Measurements from ENCODE around the gene MDH2. TPM values are rescaled to one million over a fixed set of nuclear protein-coding genes. Genes with fewer than 3 reads are reported as not detected.

MDH2 gene
- total and polyA plus RNA-seq, 10 of the 15 experiments (the other 5 are each of a cell fraction or from before 2014, with no cell fraction given): 106 to 530 (median 202) TPM

DNA sequence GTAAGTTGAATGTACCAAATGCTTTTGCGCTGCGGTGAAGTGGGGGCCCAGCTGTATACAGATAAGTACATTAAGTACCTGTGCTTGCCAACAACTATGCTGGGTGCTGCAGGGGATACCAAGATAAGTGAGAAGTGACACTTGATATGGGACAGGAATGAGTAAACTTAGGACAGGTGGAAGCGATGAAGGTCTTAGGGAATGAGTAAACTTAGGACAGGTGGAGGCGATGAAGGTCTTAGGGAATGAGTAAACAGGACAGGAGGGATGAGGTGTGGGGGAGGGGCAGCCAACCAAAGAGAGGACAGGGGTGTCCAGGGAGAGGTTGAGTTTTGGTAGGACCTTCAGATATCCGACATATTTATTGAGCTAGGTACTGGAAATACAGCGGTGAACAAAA lies 1.4 kb downstream of the MDH2 start:
- Histone ChIP-seq H3K9ac (ENCODE audit: control insufficient read depth, insufficient read depth, low read length) (peak overlapping the region; percentile 42), H3K4me2 (ENCODE audit: control insufficient read depth, insufficient read depth) (peak overlapping the region; percentile 97), H4K20me1 (ENCODE audit: control insufficient read depth, insufficient read depth) (peaks cover 9% of the 10 kb centered on the region; the same call in 1 of the 2 replicates), H3K27ac (ENCODE audit: control insufficient read depth, insufficient read depth) (peak overlapping the region; percentile 81), H3K9me3 (replicated peaks; ENCODE audit: control insufficient read depth, insufficient read depth, low read length) (no peaks in the 10 kb centered on the region), H3K4me1 (ENCODE audit: control insufficient read depth, insufficient read depth, low read length) (peaks cover 16% of the 10 kb centered on the region), H3K36me3 (ENCODE audit: control insufficient read depth in 2 of 2, insufficient read depth in 2 of 2, low read length in 1 of 2) (peaks cover 2 to 21% of the 10 kb centered on the region in 2 experiments; a peak in 3 of 4 replicates), H3K4me3 (peak overlapping the region; percentile 96), H3K79me2 (ENCODE audit: control insufficient read depth, insufficient read depth, low read length) (peaks cover 86% of the 10 kb centered on the region), H2AFZ (ENCODE audit: control insufficient read depth, low read depth, low read length) (no peak overlapping the region), H3K27me3 (replicated peaks in 1 of 2; ENCODE audit: control insufficient read depth in 2 of 2, insufficient read depth in 2 of 2, low read length in 1 of 2) (no peaks in the 10 kb centered on the region)
- TF ChIP-seq CHD2 (IDR thresholded peaks at IDR 0.05; ENCODE audit: borderline replicate concordance, low read depth, low read length): 0 out of 2 replicates have a peak, but pooled peaks have one; percentile 24
- TF ChIP-seq HDGF (IDR thresholded peaks at IDR 0.05): peak; percentile 40; the same call in 1 of the 2 replicates
- no peak for TF ChIP-seq KDM1A (IDR thresholded peaks at IDR 0.05; ENCODE audit: borderline replicate concordance)
- TF ChIP-seq POLR2AphosphoS5 (IDR thresholded peaks at IDR 0.05; ENCODE audit: low read length): 0 out of 2 replicates have a peak, but pooled peaks have one; percentile 21
- TF ChIP-seq, protein P1, sequence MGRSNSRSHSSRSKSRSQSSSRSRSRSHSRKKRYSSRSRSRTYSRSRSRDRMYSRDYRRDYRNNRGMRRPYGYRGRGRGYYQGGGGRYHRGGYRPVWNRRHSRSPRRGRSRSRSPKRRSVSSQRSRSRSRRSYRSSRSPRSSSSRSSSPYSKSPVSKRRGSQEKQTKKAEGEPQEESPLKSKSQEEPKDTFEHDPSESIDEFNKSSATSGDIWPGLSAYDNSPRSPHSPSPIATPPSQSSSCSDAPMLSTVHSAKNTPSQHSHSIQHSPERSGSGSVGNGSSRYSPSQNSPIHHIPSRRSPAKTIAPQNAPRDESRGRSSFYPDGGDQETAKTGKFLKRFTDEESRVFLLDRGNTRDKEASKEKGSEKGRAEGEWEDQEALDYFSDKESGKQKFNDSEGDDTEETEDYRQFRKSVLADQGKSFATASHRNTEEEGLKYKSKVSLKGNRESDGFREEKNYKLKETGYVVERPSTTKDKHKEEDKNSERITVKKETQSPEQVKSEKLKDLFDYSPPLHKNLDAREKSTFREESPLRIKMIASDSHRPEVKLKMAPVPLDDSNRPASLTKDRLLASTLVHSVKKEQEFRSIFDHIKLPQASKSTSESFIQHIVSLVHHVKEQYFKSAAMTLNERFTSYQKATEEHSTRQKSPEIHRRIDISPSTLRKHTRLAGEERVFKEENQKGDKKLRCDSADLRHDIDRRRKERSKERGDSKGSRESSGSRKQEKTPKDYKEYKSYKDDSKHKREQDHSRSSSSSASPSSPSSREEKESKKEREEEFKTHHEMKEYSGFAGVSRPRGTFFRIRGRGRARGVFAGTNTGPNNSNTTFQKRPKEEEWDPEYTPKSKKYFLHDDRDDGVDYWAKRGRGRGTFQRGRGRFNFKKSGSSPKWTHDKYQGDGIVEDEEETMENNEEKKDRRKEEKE (IDR thresholded peaks at IDR 0.05): no peak
- ATAC-seq (no peak), FAIRE-seq (no peak), DNase-seq (ENCODE audit: low read depth, low spot score) (no peak)
- ChIA-PET RAD21 (ENCODE audit: unreplicated experiment) (no interaction called here), POLR2A (interaction anchor here (0.6 kb wide), 1 partner anchor 35 kb away, joined by 4 read pairs; no protein-coding TSS in a partner anchor), SMC1A (ENCODE audit: uncharacterized antibody, unreplicated experiment) (interaction anchor here (0.5 kb wide), 1 partner anchor 214 kb away, joined by 3 read pairs; no protein-coding TSS in a partner anchor), CTCF (no interaction called here)
- intact Hi-C loops (cut with micrococcal nuclease; ENCODE audit: unreplicated experiment) (no loop called here), in situ Hi-C loops (cut with MboI) (loop anchor here (25.0 kb wide), 1 partner anchor 987 kb away; the partner anchor contains the start of gene RCC1L)
- WGBS (ENCODE audit: insufficient coverage, insufficient replicate concordance, low lambda C conversion rate, missing lambda C conversion rate): 74% methylated on average over 6 of the region's 6 CpGs
- BruUV-seq (replicated peaks): TSS peak; percentile 69
